Osteoblast (primary cell): ENCODE measurements around the gene NTF3. TPM values are rescaled to one million over a fixed set of nuclear protein-coding genes. Genes with fewer than 3 reads are reported as not detected.

ENCODE experiments used
- DNase-seq: peaks from one replicate; pipeline ENCODE4 v3.0.0; 2011; ENCODE audit warnings: low spot score, mixed read lengths; ENCODE audit not compliant: insufficient read length; ENCODE audit errors: missing footprints
- H2AFZ ChIP-seq: 2 replicates; pipeline ENCODE4 v1.6.0; 2011; ENCODE audit warnings: mild to moderate bottlenecking, low read length
- H3K27ac ChIP-seq: 2 replicates; pipeline ENCODE4 v1.5.1; 2011; ENCODE audit warnings: mild to moderate bottlenecking, low read depth, low read length, moderate library complexity
- H3K27me3 ChIP-seq: 2 replicates; pipeline ENCODE4 v1.6.0; 2012; ENCODE audit warnings: mild to moderate bottlenecking, control low read depth, inconsistent platforms, low read length, moderate library complexity; ENCODE audit not compliant: insufficient read depth
- H3K36me3 ChIP-seq: 2 replicates; pipeline ENCODE4 v1.5.1; 2011; ENCODE audit warnings: mild to moderate bottlenecking, low read length, control low read depth, moderate library complexity; ENCODE audit not compliant: insufficient read depth
- H3K4me1 ChIP-seq: 2 replicates; pipeline ENCODE4 v1.5.1; 2011; ENCODE audit warnings: mild to moderate bottlenecking, low read length, control low read depth, moderate library complexity; ENCODE audit not compliant: insufficient read depth
- H3K4me2 ChIP-seq: 2 replicates; pipeline ENCODE4 v1.6.0; 2011; ENCODE audit warnings: mild to moderate bottlenecking, low read length; ENCODE audit not compliant: insufficient read depth
- H3K4me3 ChIP-seq: fragments of 200-600 bp; sonication (generic); 3 replicates; pipeline ENCODE4 v1.5.1; 2012; ENCODE audit warnings: mild to moderate bottlenecking, low read length, inconsistent platforms; ENCODE audit not compliant: insufficient read depth
- H3K79me2 ChIP-seq: 2 replicates; pipeline ENCODE4 v1.6.0; 2012; ENCODE audit warnings: mild to moderate bottlenecking, low read length, control low read depth, inconsistent platforms; ENCODE audit not compliant: insufficient read depth
- H3K9me3 ChIP-seq: 2 replicates; pipeline ENCODE4 v1.5.1; 2011; ENCODE audit warnings: low read depth, low read length, control low read depth
- H4K20me1 ChIP-seq: 2 replicates; pipeline ENCODE4 v1.6.0; 2012; ENCODE audit warnings: mild to moderate bottlenecking, low read length, control low read depth; ENCODE audit not compliant: insufficient read depth
- CTCF ChIP-seq: IDR thresholded peaks from 2 replicates; pipeline ENCODE4 v1.5.1; 2011; ENCODE audit warnings: mild to moderate bottlenecking, low read depth, low read length, moderate library complexity; ENCODE audit errors: extremely low read depth
- total RNA-seq: library from RNA; depleted of rRNA; stranded (reverse); fragments of >200 nt; gene quantifications from 2 replicates; pipeline ENCODE4 v1.2.3, GENCODE V29; 2012

NTF3 gene
- total RNA-seq, 1 donor: 1.1 TPM

DNA sequence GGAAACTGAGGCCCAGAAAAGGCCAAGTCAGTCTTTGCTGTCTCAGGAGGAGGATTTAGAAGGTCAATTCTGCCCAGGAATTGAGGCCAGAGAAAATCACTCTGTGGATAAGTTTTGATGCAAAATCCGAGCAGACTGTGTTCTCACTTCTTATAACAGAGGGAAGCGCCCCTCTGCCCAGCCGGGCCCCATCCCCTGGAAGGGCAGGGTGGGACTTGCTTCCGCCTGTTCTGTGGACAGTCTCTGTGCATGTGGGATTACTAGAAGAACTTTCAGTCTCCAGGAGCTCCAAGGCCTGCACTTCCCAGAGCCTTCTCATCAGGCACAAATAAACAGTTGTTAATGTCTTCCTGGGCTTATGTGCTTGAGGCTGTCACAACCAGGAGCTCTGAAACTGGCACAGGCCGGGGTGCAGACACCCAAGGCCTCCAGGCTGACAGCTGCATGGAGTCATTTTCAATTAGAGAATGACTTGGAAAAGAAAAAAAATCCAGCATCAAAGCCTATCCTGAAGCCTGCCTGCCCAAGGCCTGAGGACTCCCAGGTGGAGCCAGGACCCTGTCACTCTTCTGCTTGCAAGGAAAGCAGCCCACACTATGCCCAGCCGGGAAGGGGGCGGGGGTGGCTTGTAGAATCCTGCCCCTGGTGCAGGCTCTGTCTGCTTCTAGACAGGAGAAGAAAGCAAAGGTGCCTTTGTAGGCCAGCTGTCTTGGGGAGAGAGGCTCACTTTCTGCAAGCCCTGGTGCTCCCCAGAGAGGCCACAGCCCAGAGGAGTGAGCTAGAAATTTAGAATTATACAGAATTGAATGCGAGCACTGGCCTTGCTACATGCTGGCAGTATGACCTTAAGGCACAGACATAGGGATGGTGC is 84.7 kb downstream of the NTF3 start:
- no peaks in the 10 kb centered on the region for H4K20me1 ChIP-seq
- no peak overlapping the region for H2AFZ ChIP-seq
- H3K27ac ChIP-seq: no peak overlapping the region
- no peak overlapping the region for H3K4me2 ChIP-seq
- H3K9me3 ChIP-seq: no peaks in the 10 kb centered on the region
- no peak for TF ChIP-seq CTCF
- no peaks in the 10 kb centered on the region for H3K4me1 ChIP-seq
- H3K4me3 ChIP-seq: no peak overlapping the region
- H3K79me2 ChIP-seq: no peaks in the 10 kb centered on the region
- DNase-seq: no peak
- H3K27me3 ChIP-seq: no peaks in the 10 kb centered on the region
- H3K36me3 ChIP-seq: no peaks in the 10 kb centered on the region

- Histone ChIP-seq H3K79me2 (no peaks in the 10 kb centered on the region), H2AFZ (no peak overlapping the region), H3K4me1 (no peaks in the 10 kb centered on the region), H3K4me3 (no peak overlapping the region), H3K27me3 (no peaks in the 10 kb centered on the region), H3K36me3 (no peaks in the 10 kb centered on the region), H3K27ac (no peak overlapping the region), H4K20me1 (no peaks in the 10 kb centered on the region), H3K4me2 (no peak overlapping the region), H3K9me3 (no peaks in the 10 kb centered on the region)
- no peak for DNase-seq
- TF ChIP-seq CTCF: no peak
Measured at GRCh38 chr12:5518584-5519365, 86.9 kb downstream of the NTF3 start.

DNA sequence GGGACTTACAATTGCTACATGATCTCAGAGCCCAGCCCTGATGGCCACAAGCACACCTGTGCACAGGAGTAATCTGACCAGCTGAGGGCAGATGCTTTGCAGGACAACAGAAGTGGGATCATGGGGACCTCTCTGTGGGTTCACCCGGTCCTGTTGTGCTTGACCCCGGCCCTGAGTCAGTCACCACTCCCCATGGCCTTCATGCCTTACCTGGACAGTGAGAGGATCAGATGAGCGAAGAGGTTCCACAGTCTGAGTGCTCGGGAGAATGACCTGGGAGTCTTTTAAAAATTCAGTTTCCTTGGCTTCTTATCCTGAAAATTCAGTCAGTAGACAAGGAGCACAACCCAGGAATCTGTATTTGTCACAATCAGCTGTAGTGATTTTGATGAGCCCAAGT is 88.1 kb downstream of the NTF3 start:
- Histone ChIP-seq H3K27ac (no peak overlapping the region), H3K4me3 (no peak overlapping the region), H3K79me2 (no peaks in the 10 kb centered on the region), H2AFZ (no peak overlapping the region), H3K9me3 (no peaks in the 10 kb centered on the region), H4K20me1 (no peaks in the 10 kb centered on the region), H3K4me2 (no peak overlapping the region), H3K36me3 (no peaks in the 10 kb centered on the region), H3K4me1 (no peaks in the 10 kb centered on the region), H3K27me3 (no peaks in the 10 kb centered on the region)
- no peak for TF ChIP-seq CTCF
- no peak for DNase-seq

GRCh38 chr12:5520831-5521230 is 88.9 kb downstream of the NTF3 start:
- no peak overlapping the region for H3K27ac ChIP-seq
- H3K4me1 ChIP-seq: no peaks in the 10 kb centered on the region
- no peaks in the 10 kb centered on the region for H4K20me1 ChIP-seq
- TF ChIP-seq CTCF: no peak
- no peaks in the 10 kb centered on the region for H3K9me3 ChIP-seq
- H3K4me3 ChIP-seq: no peak overlapping the region
- DNase-seq: no peak
- H3K36me3 ChIP-seq: no peaks in the 10 kb centered on the region
- H3K27me3 ChIP-seq: no peaks in the 10 kb centered on the region
- H2AFZ ChIP-seq: no peak overlapping the region
- no peak overlapping the region for H3K4me2 ChIP-seq
- H3K79me2 ChIP-seq: no peaks in the 10 kb centered on the region
